Body of pancreas (tissue), 4 donors: ENCODE measurements around the gene TBX15.

ENCODE experiments used
- POLR2A ChIP-seq, 3 donors: fragments of 450-650 bp; IDR thresholded peaks; one replicate each; pipeline ENCODE4 v1.6.1; 2016; ENCODE audit warnings: antibody characterized with exemption in 3 of 3, mild to moderate bottlenecking in 2 of 3
- TF ChIP-seq, protein P1 (sequence below), 7 experiments: fragments of 450-650 bp in 4 of 7; fragments of 200-600 bp in 3 of 7; sonication (generic) in 3 of 7; IDR thresholded peaks; one replicate each; pipeline ENCODE4 v1.5.1; 2016 to 2019; ENCODE audit warnings: antibody characterized with exemption in 7 of 7

GRCh38 chr1:118866330-118866729, 121.8 kb downstream of the TBX15 start:
- TF ChIP-seq, protein P1, sequence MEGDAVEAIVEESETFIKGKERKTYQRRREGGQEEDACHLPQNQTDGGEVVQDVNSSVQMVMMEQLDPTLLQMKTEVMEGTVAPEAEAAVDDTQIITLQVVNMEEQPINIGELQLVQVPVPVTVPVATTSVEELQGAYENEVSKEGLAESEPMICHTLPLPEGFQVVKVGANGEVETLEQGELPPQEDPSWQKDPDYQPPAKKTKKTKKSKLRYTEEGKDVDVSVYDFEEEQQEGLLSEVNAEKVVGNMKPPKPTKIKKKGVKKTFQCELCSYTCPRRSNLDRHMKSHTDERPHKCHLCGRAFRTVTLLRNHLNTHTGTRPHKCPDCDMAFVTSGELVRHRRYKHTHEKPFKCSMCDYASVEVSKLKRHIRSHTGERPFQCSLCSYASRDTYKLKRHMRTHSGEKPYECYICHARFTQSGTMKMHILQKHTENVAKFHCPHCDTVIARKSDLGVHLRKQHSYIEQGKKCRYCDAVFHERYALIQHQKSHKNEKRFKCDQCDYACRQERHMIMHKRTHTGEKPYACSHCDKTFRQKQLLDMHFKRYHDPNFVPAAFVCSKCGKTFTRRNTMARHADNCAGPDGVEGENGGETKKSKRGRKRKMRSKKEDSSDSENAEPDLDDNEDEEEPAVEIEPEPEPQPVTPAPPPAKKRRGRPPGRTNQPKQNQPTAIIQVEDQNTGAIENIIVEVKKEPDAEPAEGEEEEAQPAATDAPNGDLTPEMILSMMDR (IDR thresholded peaks at IDR 0.05) = no peak
- no peak for TF ChIP-seq POLR2A (IDR thresholded peaks at IDR 0.05)
